Ascending aorta (tissue), 2 donors: ENCODE measurements around the gene ITGAD. TPM values are rescaled to one million over a fixed set of nuclear protein-coding genes. Genes with fewer than 3 reads are reported as not detected.

Experiments used
- DNase-seq, 2 donors: peaks; one replicate each; pipeline ENCODE4 v3.0.0-alpha.2; 2019; ENCODE audit warnings: low spot score in 2 of 2
- H3K27ac ChIP-seq, 2 donors: fragments of 200-600 bp; sonication (generic); one replicate each; pipeline ENCODE4 v1.5.1; 2016 to 2017; ENCODE audit warnings: mild to moderate bottlenecking in 1 of 2
- H3K27me3 ChIP-seq: fragments of 200-600 bp; sonication (generic); one replicate; pipeline ENCODE4 v1.5.1; 2017
- H3K36me3 ChIP-seq, 2 donors: fragments of 200-600 bp; sonication (generic); one replicate each; pipeline ENCODE4 v1.5.1; 2016
- H3K4me1 ChIP-seq, 2 donors: fragments of 200-600 bp; sonication (generic); one replicate each; pipeline ENCODE4 v1.5.1; 2016 to 2017; ENCODE audit warnings: mild to moderate bottlenecking in 1 of 2
- H3K4me3 ChIP-seq, 2 donors: fragments of 200-600 bp; sonication (generic); one replicate each; pipeline ENCODE4 v1.5.1; 2016 to 2017; ENCODE audit warnings: mild to moderate bottlenecking in 1 of 2
- H3K9me3 ChIP-seq, 2 donors: fragments of 200-600 bp; sonication (generic); one replicate each; pipeline ENCODE4 v1.5.1; 2016
- intact Hi-C: fragments of 100-400 bp; cut with DNase I; formaldehyde crosslinking; loops from one replicate; pipeline ENCODE4 v1.15.1; 2023
- total RNA-seq: library from RNA; depleted of rRNA; stranded (reverse); fragments of >200 nt; gene quantifications from one replicate; pipeline ENCODE4 v1.1.0, GENCODE V29; 2016
- TF ChIP-seq, protein P1 (sequence below), 3 experiments: fragments of 200-600 bp in 2 of 3; fragments of 450-650 bp in 1 of 3; sonication (generic) in 2 of 3; IDR thresholded peaks; one replicate each; pipeline ENCODE4 v1.5.1; 2016 to 2019; ENCODE audit warnings: antibody characterized with exemption in 3 of 3, mild to moderate bottlenecking in 1 of 3, moderate library complexity in 1 of 3

The ITGAD gene
- total RNA-seq: not detected

DNA sequence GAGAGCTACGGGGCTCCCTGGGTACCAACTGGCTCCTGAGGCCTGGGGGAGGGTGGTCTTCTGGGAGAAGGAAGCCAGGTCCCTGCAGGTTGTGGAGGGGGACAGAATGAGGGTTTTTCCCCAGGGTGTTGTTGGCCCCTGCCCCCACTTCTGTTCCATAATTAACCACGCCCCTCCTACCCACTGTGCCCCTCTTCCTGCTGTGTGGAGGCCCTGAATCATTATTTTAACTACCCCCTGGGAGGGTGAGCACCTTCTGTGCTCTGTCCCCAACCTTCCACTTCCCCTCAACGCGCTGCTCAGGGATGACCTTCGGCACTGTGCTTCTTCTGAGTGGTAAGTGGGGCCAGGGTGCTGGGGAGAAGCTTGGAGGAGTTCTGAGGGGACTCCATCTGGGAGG is at the start of gene ITGAD:
Gene ITGAD, plus strand, starts transcription at position 280 of the 400 bp plus-strand sequence. Its CDS starts 26 bp downstream, at position 306.
- no peak for DNase-seq
- H3K9me3 ChIP-seq: no peaks in the 10 kb centered on the region
- intact Hi-C loops: no loop called here

DNA sequence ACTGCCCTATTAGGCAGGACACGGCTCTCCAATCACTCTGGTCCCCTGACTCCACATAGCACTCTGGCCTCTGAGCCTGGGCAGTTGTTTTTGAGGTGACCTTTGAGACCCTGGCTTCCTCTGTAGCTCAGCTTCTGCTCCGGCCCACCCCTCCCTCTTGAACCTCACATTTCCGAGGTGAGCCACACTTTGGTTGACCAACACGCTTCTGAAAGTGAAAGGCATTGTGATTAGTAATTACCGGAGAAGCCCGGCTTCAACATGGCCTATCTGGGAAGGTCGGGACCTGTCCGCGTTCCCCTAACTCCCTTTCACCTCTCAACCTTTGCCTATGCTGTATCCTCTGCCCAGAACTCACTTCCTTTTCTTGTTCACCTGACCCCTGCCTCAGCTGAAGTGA is 48.4 kb upstream of the ITGAD start:
- peak in 1 of 2 donors; percentile 45 for DNase-seq

More for the DNA sequence above, at the start of gene ITGAD:
- Histone ChIP-seq H3K27ac (no peak within 1 kb of the TSS), H3K4me1 (no peaks in the 10 kb centered on the region), H3K4me3 (no peak within 1 kb of the TSS), H3K27me3 (no peaks in the 10 kb centered on the region), H3K36me3 (no peaks in the 10 kb centered on the region)
- TF ChIP-seq, protein P1, sequence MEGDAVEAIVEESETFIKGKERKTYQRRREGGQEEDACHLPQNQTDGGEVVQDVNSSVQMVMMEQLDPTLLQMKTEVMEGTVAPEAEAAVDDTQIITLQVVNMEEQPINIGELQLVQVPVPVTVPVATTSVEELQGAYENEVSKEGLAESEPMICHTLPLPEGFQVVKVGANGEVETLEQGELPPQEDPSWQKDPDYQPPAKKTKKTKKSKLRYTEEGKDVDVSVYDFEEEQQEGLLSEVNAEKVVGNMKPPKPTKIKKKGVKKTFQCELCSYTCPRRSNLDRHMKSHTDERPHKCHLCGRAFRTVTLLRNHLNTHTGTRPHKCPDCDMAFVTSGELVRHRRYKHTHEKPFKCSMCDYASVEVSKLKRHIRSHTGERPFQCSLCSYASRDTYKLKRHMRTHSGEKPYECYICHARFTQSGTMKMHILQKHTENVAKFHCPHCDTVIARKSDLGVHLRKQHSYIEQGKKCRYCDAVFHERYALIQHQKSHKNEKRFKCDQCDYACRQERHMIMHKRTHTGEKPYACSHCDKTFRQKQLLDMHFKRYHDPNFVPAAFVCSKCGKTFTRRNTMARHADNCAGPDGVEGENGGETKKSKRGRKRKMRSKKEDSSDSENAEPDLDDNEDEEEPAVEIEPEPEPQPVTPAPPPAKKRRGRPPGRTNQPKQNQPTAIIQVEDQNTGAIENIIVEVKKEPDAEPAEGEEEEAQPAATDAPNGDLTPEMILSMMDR (IDR thresholded peaks at IDR 0.05): no peak

DNA sequence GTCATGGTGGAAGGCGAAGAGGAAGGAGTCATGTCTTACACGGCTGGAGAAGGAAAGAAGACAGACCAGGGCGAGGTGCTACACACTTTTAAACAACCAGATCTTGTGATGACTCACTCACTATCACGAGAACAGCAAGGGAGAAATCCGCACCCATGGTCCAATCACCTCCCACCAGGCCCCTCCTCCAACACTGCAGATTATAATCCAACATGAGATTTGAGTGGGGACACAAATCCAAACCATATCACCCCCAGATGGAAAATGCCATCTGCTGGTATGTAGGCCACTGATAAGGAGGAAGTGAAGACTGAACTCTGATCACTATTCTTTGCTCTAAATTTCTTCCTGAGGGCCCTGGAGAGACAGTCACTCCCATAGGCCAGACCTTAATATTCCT is 45.7 kb upstream of the ITGAD start:
- no peak overlapping the region for H3K27ac ChIP-seq
- intact Hi-C loops: no loop called here
- DNase-seq: no peak
- H3K4me1 ChIP-seq: no peaks in the 10 kb centered on the region
- TF ChIP-seq, protein P1 (IDR thresholded peaks at IDR 0.05): no peak
- no peaks in the 10 kb centered on the region for H3K36me3 ChIP-seq
- H3K9me3 ChIP-seq: no peaks in the 10 kb centered on the region
- H3K27me3 ChIP-seq: no peaks in the 10 kb centered on the region
- H3K4me3 ChIP-seq: no peak overlapping the region

More for the DNA sequence above, 48.4 kb upstream of the ITGAD start:
- intact Hi-C loops: no loop called here
- Histone ChIP-seq H3K9me3 (no peaks in the 10 kb centered on the region), H3K4me3 (no peak overlapping the region), H3K36me3 (no peaks in the 10 kb centered on the region), H3K27ac (no peak overlapping the region), H3K4me1 (no peaks in the 10 kb centered on the region), H3K27me3 (no peaks in the 10 kb centered on the region)
- TF ChIP-seq, protein P1 (IDR thresholded peaks at IDR 0.05): no peak

DNA sequence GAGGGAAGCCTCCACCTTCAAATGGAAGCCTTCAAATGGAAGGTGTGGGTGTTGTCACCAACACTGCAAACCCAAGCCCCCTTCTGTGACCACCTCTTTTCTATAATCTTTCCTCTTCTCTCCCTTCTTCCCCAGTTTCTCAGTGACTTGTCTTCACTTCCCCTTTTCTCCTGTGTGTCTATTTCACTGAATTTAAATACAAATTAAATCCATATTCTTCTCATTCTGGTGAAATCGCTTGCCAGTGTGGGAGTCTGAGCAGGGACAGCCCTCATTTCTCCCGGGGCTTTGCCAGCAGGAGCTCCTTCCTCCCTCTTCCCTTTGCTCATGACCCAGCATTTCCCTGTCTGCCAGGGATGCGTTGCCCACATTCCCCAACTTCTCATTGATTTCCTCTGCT is 44.6 kb upstream of the ITGAD start:
- Histone ChIP-seq H3K27ac (no peak overlapping the region), H3K4me1 (no peaks in the 10 kb centered on the region), H3K9me3 (no peaks in the 10 kb centered on the region), H3K27me3 (no peaks in the 10 kb centered on the region), H3K4me3 (no peak overlapping the region), H3K36me3 (no peaks in the 10 kb centered on the region)
- intact Hi-C loops: no loop called here
- no peak for DNase-seq
- TF ChIP-seq, protein P1 (IDR thresholded peaks at IDR 0.05): no peak

DNA sequence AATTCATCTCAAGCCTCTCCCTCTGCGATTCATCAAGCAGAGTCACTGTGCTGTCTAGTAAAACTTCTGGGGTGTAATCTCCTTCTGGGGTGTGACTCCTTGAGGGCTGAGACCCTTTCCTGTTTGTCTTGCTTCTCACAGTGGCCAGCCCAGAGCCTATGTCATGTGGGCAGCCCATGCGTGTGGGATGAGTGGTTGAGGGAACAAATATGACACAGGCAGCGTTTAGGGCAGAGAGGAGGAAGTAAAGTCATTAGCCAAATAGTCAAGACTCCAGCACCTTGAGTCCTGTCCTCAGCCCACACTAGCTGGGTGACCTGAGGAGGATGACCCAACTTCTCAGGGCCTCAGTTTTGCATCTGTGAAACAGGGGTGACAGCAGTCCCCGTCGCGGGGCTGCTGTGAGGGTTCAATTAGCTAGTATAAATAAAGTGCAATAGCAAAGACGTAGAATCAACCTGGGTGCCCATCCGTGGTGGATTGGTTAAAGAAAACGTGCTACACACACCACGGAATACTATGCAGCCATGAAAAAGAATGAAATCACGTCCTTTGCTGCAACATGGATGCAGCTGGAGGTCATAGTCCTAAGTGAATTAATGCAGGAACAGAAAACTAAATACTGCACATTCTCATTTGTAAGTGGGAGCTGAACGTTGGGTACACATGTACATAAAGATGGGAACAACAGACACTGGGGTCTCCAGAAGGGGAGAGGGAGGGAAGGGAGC is 42.7 kb upstream of the ITGAD start:
- H3K4me3 ChIP-seq: no peak overlapping the region
- H3K4me1 ChIP-seq: no peaks in the 10 kb centered on the region
- no peak overlapping the region for H3K27ac ChIP-seq
- intact Hi-C loops: no loop called here
- DNase-seq: no peak
- TF ChIP-seq, protein P1 (IDR thresholded peaks at IDR 0.05): no peak
- no peaks in the 10 kb centered on the region for H3K9me3 ChIP-seq
- no peaks in the 10 kb centered on the region for H3K27me3 ChIP-seq
- H3K36me3 ChIP-seq: no peaks in the 10 kb centered on the region
